H9 (cell line): ENCODE results near the gene RXFP2. TPM values are rescaled to one million over a fixed set of nuclear protein-coding genes. Genes with fewer than 3 reads are reported as not detected.

Source experiments
- DNase-seq: peaks from one replicate; pipeline ENCODE4 v3.0.0-alpha.2; 2017
- H2AFZ ChIP-seq: one replicate; pipeline ENCODE4 v1.6.1; 2013; ENCODE audit warnings: mild to moderate bottlenecking, low read length, control low read depth, moderate library complexity
- H2AK5ac ChIP-seq: 2 replicates; pipeline ENCODE4 v1.6.1; 2013; ENCODE audit warnings: low read length, control low read depth, mixed read lengths; ENCODE audit not compliant: insufficient read length
- H2BK120ac ChIP-seq: one replicate; pipeline ENCODE4 v1.6.1; 2013; ENCODE audit warnings: low read depth, mild to moderate bottlenecking, low read length, control low read depth, inconsistent platforms; ENCODE audit not compliant: poor library complexity, severe bottlenecking
- H2BK12ac ChIP-seq: 2 replicates; pipeline ENCODE4 v1.6.1; 2013; ENCODE audit warnings: low read length, control low read depth, mixed read lengths, low read depth; ENCODE audit not compliant: insufficient read length
- H2BK15ac ChIP-seq: 2 replicates; pipeline ENCODE4 v1.6.1; 2013; ENCODE audit warnings: low read depth, low read length, control low read depth
- H2BK20ac ChIP-seq: one replicate; pipeline ENCODE4 v1.6.1; 2013; ENCODE audit warnings: low read depth, mild to moderate bottlenecking, low read length, control low read depth, inconsistent platforms; ENCODE audit not compliant: poor library complexity, severe bottlenecking
- H2BK5ac ChIP-seq: 2 replicates; pipeline ENCODE4 v1.6.1; 2013; ENCODE audit warnings: low read length, control low read depth, mixed read lengths; ENCODE audit not compliant: insufficient read length
- H3K14ac ChIP-seq: 2 replicates; pipeline ENCODE4 v1.6.1; 2013; ENCODE audit warnings: low read length, control low read depth; ENCODE audit not compliant: insufficient read depth
- H3K18ac ChIP-seq: 2 replicates; pipeline ENCODE4 v1.6.1; 2013; ENCODE audit warnings: low read depth, mild to moderate bottlenecking, mixed read lengths, low read length, control low read depth; ENCODE audit not compliant: insufficient read length
- H3K23ac ChIP-seq: 2 replicates; pipeline ENCODE4 v1.6.1; 2013; ENCODE audit warnings: low read length, control low read depth, mixed read lengths, low read depth; ENCODE audit not compliant: insufficient read length
- H3K23me2 ChIP-seq: 2 replicates; pipeline ENCODE4 v1.6.1; 2013; ENCODE audit warnings: low read depth, mild to moderate bottlenecking, mixed read lengths, low read length, control low read depth; ENCODE audit not compliant: insufficient read length, poor library complexity, severe bottlenecking
- H3K27ac ChIP-seq: 2 replicates; pipeline ENCODE4 v1.5.1; 2013; ENCODE audit warnings: low read length, control low read depth, mixed read lengths, low read depth; ENCODE audit not compliant: insufficient read length
- H3K27me3 ChIP-seq: 2 replicates; pipeline ENCODE4 v1.6.1; 2013; ENCODE audit warnings: low read length, control low read depth, inconsistent platforms; ENCODE audit not compliant: insufficient read depth
- H3K4ac ChIP-seq: 2 replicates; pipeline ENCODE4 v1.6.1; 2013; ENCODE audit warnings: low read depth, mild to moderate bottlenecking, control low read depth, inconsistent platforms, low read length, moderate library complexity
- H3K4me1 ChIP-seq: 2 replicates; pipeline ENCODE4 v1.6.1; 2013; ENCODE audit warnings: low read length, control low read depth, inconsistent platforms; ENCODE audit not compliant: insufficient read depth
- H3K4me2 ChIP-seq: 2 replicates; pipeline ENCODE4 v1.6.1; 2013; ENCODE audit warnings: low read length, control low read depth, mixed read lengths; ENCODE audit not compliant: insufficient read length, insufficient read depth
- H3K56ac ChIP-seq: 2 replicates; pipeline ENCODE4 v1.6.1; 2013; ENCODE audit warnings: low read depth, mild to moderate bottlenecking, mixed read lengths, low read length, control low read depth; ENCODE audit not compliant: insufficient read length
- H3K79me1 ChIP-seq: 2 replicates; pipeline ENCODE4 v1.6.1; 2013; ENCODE audit warnings: low read depth, mild to moderate bottlenecking, moderate library complexity, low read length, control low read depth, inconsistent platforms; ENCODE audit not compliant: insufficient read depth, poor library complexity, severe bottlenecking
- H3K79me2 ChIP-seq: 2 replicates; pipeline ENCODE4 v1.6.1; 2013; ENCODE audit warnings: low read length, control low read depth, inconsistent platforms; ENCODE audit not compliant: insufficient read depth
- H3K9ac ChIP-seq: 2 replicates; pipeline ENCODE4 v1.6.1; 2013; ENCODE audit warnings: low read length, control low read depth, mixed read lengths; ENCODE audit not compliant: insufficient read length; ENCODE audit errors: extremely low read depth
- H3K9me3 ChIP-seq: one replicate; pipeline ENCODE4 v1.6.1; 2013; ENCODE audit warnings: low read depth, low read length, inconsistent platforms; ENCODE audit not compliant: control insufficient read depth
- H3T11ph ChIP-seq: one replicate; pipeline ENCODE4 v1.6.1; 2013; ENCODE audit warnings: mild to moderate bottlenecking, low read length, control low read depth, inconsistent platforms
- H4K20me1 ChIP-seq: one replicate; pipeline ENCODE4 v1.6.1; 2013; ENCODE audit not compliant: control insufficient read depth, insufficient read length, insufficient read depth
- H4K5ac ChIP-seq: 2 replicates; pipeline ENCODE4 v1.6.1; 2013; ENCODE audit warnings: low read depth, mild to moderate bottlenecking, mixed read lengths, low read length, control low read depth; ENCODE audit not compliant: insufficient read length
- H4K8ac ChIP-seq: replicated peaks from 2 replicates; pipeline ENCODE4 v1.6.1; 2013; ENCODE audit warnings: low read length, control low read depth, mixed read lengths, low read depth; ENCODE audit not compliant: insufficient read length
- H4K91ac ChIP-seq: 2 replicates; pipeline ENCODE4 v1.6.1; 2013; ENCODE audit warnings: low read depth, mild to moderate bottlenecking, moderate library complexity, mixed read lengths, low read length, control low read depth; ENCODE audit not compliant: insufficient read length
- H3K27ac Mint-ChIP-seq, 3 experiments: 2 replicates in 2 of 3; 3 replicates in 1 of 3; pipeline ENCODE4 v1.8.0; 2020 to 2021; ENCODE audit warnings: mixed read lengths in 3 of 3, mild to moderate bottlenecking in 1 of 3, moderate library complexity in 1 of 3
- H3K27me3 Mint-ChIP-seq: 2 replicates; pipeline ENCODE4 v1.8.0; 2021; ENCODE audit warnings: low read depth, mild to moderate bottlenecking, moderate library complexity, mixed read lengths
- H3K36me3 Mint-ChIP-seq, 3 experiments: 2 replicates in 2 of 3; 3 replicates in 1 of 3; pipeline ENCODE4 v1.8.0; 2020 to 2021; ENCODE audit warnings: low read depth in 3 of 3, mixed read lengths in 3 of 3; ENCODE audit not compliant: insufficient read depth in 1 of 3
- H3K4me1 Mint-ChIP-seq, 2 experiments: 2 replicates each; pipeline ENCODE4 v1.8.0; 2020; ENCODE audit warnings: mixed read lengths in 2 of 2
- H3K4me3 Mint-ChIP-seq, 2 experiments: 2 replicates in 1 of 2; 3 replicates in 1 of 2; pipeline ENCODE4 v1.8.0; 2020 to 2021; ENCODE audit warnings: mild to moderate bottlenecking in 2 of 2, mixed read lengths in 2 of 2, moderate library complexity in 1 of 2
- H3K9me3 Mint-ChIP-seq, 2 experiments: 2 replicates in 1 of 2; 3 replicates in 1 of 2; pipeline ENCODE4 v1.8.0; 2020; ENCODE audit warnings: mild to moderate bottlenecking in 2 of 2, mixed read lengths in 2 of 2, moderate library complexity in 1 of 2
- WGBS: extraction: QIAGEN DNeasy Blood & Tissue Kit; methylation state at CpG from one replicate; pipeline ENCODE4 v1.1.7; 2013; ENCODE audit warnings: missing lambda C conversion rate, low lambda C conversion rate, mixed read lengths; ENCODE audit not compliant: insufficient read length; ENCODE audit errors: extremely low coverage; 5-methylcytosine and 5-hydroxymethylcytosine counted together
- total RNA-seq: library from RNA; stranded (reverse); gene quantifications from 2 replicates; pipeline ENCODE4 v1.2.1, GENCODE V29; 2021
- TF ChIP-seq, protein P1 (sequence below): fragments of 200-600 bp; sonication (generic); conservative IDR thresholded peaks from 3 replicates; pipeline ENCODE4 v1.8.0; 2021; ENCODE audit warnings: antibody characterized with exemption, mild to moderate bottlenecking

RXFP2 gene
- total RNA-seq, 1 experiment from 2014 or later: not detected

DNA sequence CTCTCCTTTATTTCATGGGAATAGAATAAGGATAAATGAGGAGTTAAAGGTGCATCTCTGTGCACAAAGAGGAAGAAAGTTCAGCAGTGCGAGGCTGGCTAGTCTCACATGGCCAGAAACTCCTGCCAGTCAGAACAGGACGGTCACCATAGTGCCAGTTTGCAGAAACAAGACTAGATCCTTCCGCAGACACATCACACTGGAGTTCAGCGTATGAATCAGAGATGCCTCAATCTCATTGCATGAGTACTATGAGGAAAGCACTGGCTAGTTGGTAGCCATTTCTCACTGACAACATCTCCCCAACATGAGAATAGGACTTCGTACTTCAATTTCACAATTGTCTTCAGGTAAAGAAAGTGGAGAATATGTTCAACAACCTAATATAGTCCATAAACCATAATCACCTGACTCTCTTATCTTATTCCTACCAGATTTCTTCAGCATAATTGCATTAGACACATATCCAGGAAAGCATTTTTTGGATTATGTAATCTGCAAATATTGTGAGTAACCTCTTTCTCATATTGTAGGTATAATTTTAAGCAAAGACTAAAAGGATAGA is 34.9 kb downstream of the RXFP2 start:
- Histone ChIP-seq H2BK5ac (no peak overlapping the region), H3T11ph (no peak overlapping the region), H3K9me3 (no peaks in the 10 kb centered on the region), H3K18ac (no peak overlapping the region), H2BK12ac (no peak overlapping the region), H3K27ac (no peak overlapping the region), H4K5ac (no peak overlapping the region), H2BK15ac (no peak overlapping the region), H3K9ac (no peak overlapping the region), H3K79me2 (no peaks in the 10 kb centered on the region), H3K79me1 (no peaks in the 10 kb centered on the region), H3K14ac (no peak overlapping the region), H3K4ac (no peak overlapping the region), H3K4me1 (no peaks in the 10 kb centered on the region), H4K91ac (no peak overlapping the region), H2AK5ac (no peak overlapping the region), H2BK20ac (no peak overlapping the region), H4K8ac (no peak overlapping the region), H4K20me1 (no peaks in the 10 kb centered on the region), H3K23me2 (no peaks in the 10 kb centered on the region), H3K27me3 (no peaks in the 10 kb centered on the region), H3K23ac (no peak overlapping the region), H2BK120ac (no peak overlapping the region), H3K4me2 (no peak overlapping the region), H2AFZ (no peak overlapping the region), H3K56ac (no peak overlapping the region)
- TF ChIP-seq, protein P1, sequence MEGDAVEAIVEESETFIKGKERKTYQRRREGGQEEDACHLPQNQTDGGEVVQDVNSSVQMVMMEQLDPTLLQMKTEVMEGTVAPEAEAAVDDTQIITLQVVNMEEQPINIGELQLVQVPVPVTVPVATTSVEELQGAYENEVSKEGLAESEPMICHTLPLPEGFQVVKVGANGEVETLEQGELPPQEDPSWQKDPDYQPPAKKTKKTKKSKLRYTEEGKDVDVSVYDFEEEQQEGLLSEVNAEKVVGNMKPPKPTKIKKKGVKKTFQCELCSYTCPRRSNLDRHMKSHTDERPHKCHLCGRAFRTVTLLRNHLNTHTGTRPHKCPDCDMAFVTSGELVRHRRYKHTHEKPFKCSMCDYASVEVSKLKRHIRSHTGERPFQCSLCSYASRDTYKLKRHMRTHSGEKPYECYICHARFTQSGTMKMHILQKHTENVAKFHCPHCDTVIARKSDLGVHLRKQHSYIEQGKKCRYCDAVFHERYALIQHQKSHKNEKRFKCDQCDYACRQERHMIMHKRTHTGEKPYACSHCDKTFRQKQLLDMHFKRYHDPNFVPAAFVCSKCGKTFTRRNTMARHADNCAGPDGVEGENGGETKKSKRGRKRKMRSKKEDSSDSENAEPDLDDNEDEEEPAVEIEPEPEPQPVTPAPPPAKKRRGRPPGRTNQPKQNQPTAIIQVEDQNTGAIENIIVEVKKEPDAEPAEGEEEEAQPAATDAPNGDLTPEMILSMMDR: no peak
- no peak overlapping the region for H3K4me3 Mint-ChIP-seq
- no peaks in the 10 kb centered on the region for H3K27me3 Mint-ChIP-seq
- WGBS: no CpG with 5 or more reads among the region's 5 CpGs
- no peak overlapping the region for H3K27ac Mint-ChIP-seq
- no peaks in the 10 kb centered on the region for H3K36me3 Mint-ChIP-seq
- H3K4me1 Mint-ChIP-seq: no peaks in the 10 kb centered on the region
- H3K9me3 Mint-ChIP-seq: no peaks in the 10 kb centered on the region
- no peak for DNase-seq
